Measurements from ENCODE around the gene KCNMA1. TPM values are rescaled to one million over a fixed set of nuclear protein-coding genes. Genes with fewer than 3 reads are reported as not detected.

The KCNMA1 gene
- total RNA-seq, 1 experiment from 2014 or later = 31.3 TPM

GRCh38 chr10:77611221-77611620 lies 26.4 kb downstream of the KCNMA1 start:
- Histone ChIP-seq H2AFZ (ENCODE audit: low read length) (no peak overlapping the region), H3K27me3 (ENCODE audit: low read length) (no peaks in the 10 kb centered on the region), H3K9ac (ENCODE audit: low read length) (no peak overlapping the region), H3K4me2 (ENCODE audit: low read depth, low read length, poor library complexity, severe bottlenecking) (no peak overlapping the region), H3K27ac (ENCODE audit: low read length) (no peak overlapping the region), H3K36me3 (ENCODE audit: insufficient read depth, low read length) (no peaks in the 10 kb centered on the region), H4K20me1 (ENCODE audit: insufficient read depth, low read depth, low read length) (no peaks in the 10 kb centered on the region), H3K9me3 (ENCODE audit: low read length) (no peaks in the 10 kb centered on the region), H3K4me1 (ENCODE audit: low read length) (peaks cover 65% of the 10 kb centered on the region), H3K79me2 (ENCODE audit: low read length) (no peaks in the 10 kb centered on the region), H3K4me3 (ENCODE audit: low read length) (no peak overlapping the region), H3K9me2 (replicated peaks; ENCODE audit: insufficient read depth, low read length) (no peaks in the 10 kb centered on the region)
- DNase-seq = no peak

- H3K79me2 ChIP-seq (ENCODE audit: low read length) = no peaks in the 10 kb centered on the region
These were observed 27.8 kb downstream of the KCNMA1 start for GRCh38 chr10:77609781-77610272.

GRCh38 chr10:77608281-77608680 lies 29.3 kb downstream of the KCNMA1 start:
- Histone ChIP-seq H3K4me3 (ENCODE audit: low read length) (no peak overlapping the region), H3K4me2 (ENCODE audit: low read depth, low read length, poor library complexity, severe bottlenecking) (no peak overlapping the region), H3K9me2 (replicated peaks; ENCODE audit: insufficient read depth, low read length) (no peaks in the 10 kb centered on the region), H3K27me3 (ENCODE audit: low read length) (no peaks in the 10 kb centered on the region), H3K27ac (ENCODE audit: low read length) (no peak overlapping the region), H4K20me1 (ENCODE audit: insufficient read depth, low read depth, low read length) (no peaks in the 10 kb centered on the region), H3K4me1 (ENCODE audit: low read length) (peaks cover 63% of the 10 kb centered on the region), H3K79me2 (ENCODE audit: low read length) (no peaks in the 10 kb centered on the region), H2AFZ (ENCODE audit: low read length) (no peak overlapping the region), H3K9ac (ENCODE audit: low read length) (no peak overlapping the region), H3K9me3 (ENCODE audit: low read length) (no peaks in the 10 kb centered on the region), H3K36me3 (ENCODE audit: insufficient read depth, low read length) (no peaks in the 10 kb centered on the region)
- DNase-seq = no peak

More at GRCh38 chr10:77609781-77610272, 27.8 kb downstream of the KCNMA1 start:
- Histone ChIP-seq H3K9me3 (ENCODE audit: low read length) (no peaks in the 10 kb centered on the region), H3K9ac (ENCODE audit: low read length) (0 out of 2 replicates have a peak overlapping the region, but pooled peaks have one; percentile 15), H3K4me2 (ENCODE audit: low read depth, low read length, poor library complexity, severe bottlenecking) (no peak overlapping the region), H3K27me3 (ENCODE audit: low read length) (no peaks in the 10 kb centered on the region), H2AFZ (ENCODE audit: low read length) (no peak overlapping the region), H4K20me1 (ENCODE audit: insufficient read depth, low read depth, low read length) (no peaks in the 10 kb centered on the region), H3K36me3 (ENCODE audit: insufficient read depth, low read length) (no peaks in the 10 kb centered on the region), H3K9me2 (replicated peaks; ENCODE audit: insufficient read depth, low read length) (no peaks in the 10 kb centered on the region), H3K27ac (ENCODE audit: low read length) (no peak overlapping the region), H3K4me3 (ENCODE audit: low read length) (no peak overlapping the region), H3K4me1 (ENCODE audit: low read length) (peaks cover 63% of the 10 kb centered on the region)
- DNase-seq = no peak

- Histone ChIP-seq H3K4me2 (ENCODE audit: low read depth, low read length, poor library complexity, severe bottlenecking) (no peak overlapping the region), H3K9ac (ENCODE audit: low read length) (no peak overlapping the region), H2AFZ (ENCODE audit: low read length) (no peak overlapping the region), H3K9me3 (ENCODE audit: low read length) (no peaks in the 10 kb centered on the region), H3K27ac (ENCODE audit: low read length) (no peak overlapping the region), H3K79me2 (ENCODE audit: low read length) (no peaks in the 10 kb centered on the region), H3K4me3 (ENCODE audit: low read length) (no peak overlapping the region), H3K9me2 (replicated peaks; ENCODE audit: insufficient read depth, low read length) (no peaks in the 10 kb centered on the region), H3K36me3 (ENCODE audit: insufficient read depth, low read length) (no peaks in the 10 kb centered on the region), H4K20me1 (ENCODE audit: insufficient read depth, low read depth, low read length) (no peaks in the 10 kb centered on the region), H3K4me1 (ENCODE audit: low read length) (peaks cover 63% of the 10 kb centered on the region), H3K27me3 (ENCODE audit: low read length) (no peaks in the 10 kb centered on the region)
- peak; percentile 70 for DNase-seq
These were observed 30.9 kb downstream of the KCNMA1 start for GRCh38 chr10:77606751-77607150.

- H3K4me2 ChIP-seq (ENCODE audit: low read depth, low read length, poor library complexity, severe bottlenecking) = no peak overlapping the region
- no peaks in the 10 kb centered on the region for H3K79me2 ChIP-seq (ENCODE audit: low read length)
- no peak overlapping the region for H3K9ac ChIP-seq (ENCODE audit: low read length)
- H3K9me3 ChIP-seq (ENCODE audit: low read length) = no peaks in the 10 kb centered on the region
- no peaks in the 10 kb centered on the region for H3K36me3 ChIP-seq (ENCODE audit: insufficient read depth, low read length)
- DNase-seq = no peak
- no peaks in the 10 kb centered on the region for H3K27me3 ChIP-seq (ENCODE audit: low read length)
- H3K9me2 ChIP-seq (replicated peaks; ENCODE audit: insufficient read depth, low read length) = no peaks in the 10 kb centered on the region
- peaks cover 59% of the 10 kb centered on the region for H3K4me1 ChIP-seq (ENCODE audit: low read length)
- no peak overlapping the region for H3K4me3 ChIP-seq (ENCODE audit: low read length)
- H4K20me1 ChIP-seq (ENCODE audit: insufficient read depth, low read depth, low read length) = no peaks in the 10 kb centered on the region
- no peak overlapping the region for H3K27ac ChIP-seq (ENCODE audit: low read length)
- H2AFZ ChIP-seq (ENCODE audit: low read length) = no peak overlapping the region
These were observed 32.1 kb downstream of the KCNMA1 start for GRCh38 chr10:77605466-77605865.

GRCh38 chr10:77604941-77605351 lies 32.7 kb downstream of the KCNMA1 start:
- no peak overlapping the region for H2AFZ ChIP-seq (ENCODE audit: low read length)
- H4K20me1 ChIP-seq (ENCODE audit: insufficient read depth, low read depth, low read length) = no peaks in the 10 kb centered on the region
- no peak overlapping the region for H3K4me2 ChIP-seq (ENCODE audit: low read depth, low read length, poor library complexity, severe bottlenecking)
- H3K4me1 ChIP-seq (ENCODE audit: low read length) = peaks cover 55% of the 10 kb centered on the region
- no peaks in the 10 kb centered on the region for H3K9me2 ChIP-seq (replicated peaks; ENCODE audit: insufficient read depth, low read length)
- H3K27me3 ChIP-seq (ENCODE audit: low read length) = no peaks in the 10 kb centered on the region
- H3K27ac ChIP-seq (ENCODE audit: low read length) = no peak overlapping the region
- H3K36me3 ChIP-seq (ENCODE audit: insufficient read depth, low read length) = no peaks in the 10 kb centered on the region
- H3K9me3 ChIP-seq (ENCODE audit: low read length) = no peaks in the 10 kb centered on the region
- H3K9ac ChIP-seq (ENCODE audit: low read length) = no peak overlapping the region
- H3K4me3 ChIP-seq (ENCODE audit: low read length) = no peak overlapping the region
- DNase-seq = no peak
- H3K79me2 ChIP-seq (ENCODE audit: low read length) = no peaks in the 10 kb centered on the region

- no peaks in the 10 kb centered on the region for H3K27me3 ChIP-seq (ENCODE audit: low read length)
- peak overlapping the region; percentile 53 for H3K27ac ChIP-seq (ENCODE audit: low read length)
- no peak overlapping the region for H3K4me3 ChIP-seq (ENCODE audit: low read length)
- no peaks in the 10 kb centered on the region for H3K9me3 ChIP-seq (ENCODE audit: low read length)
- H4K20me1 ChIP-seq (ENCODE audit: insufficient read depth, low read depth, low read length) = no peaks in the 10 kb centered on the region
- no peak for DNase-seq
- no peaks in the 10 kb centered on the region for H3K9me2 ChIP-seq (replicated peaks; ENCODE audit: insufficient read depth, low read length)
- H3K4me2 ChIP-seq (ENCODE audit: low read depth, low read length, poor library complexity, severe bottlenecking) = peak overlapping the region; percentile 59
- no peaks in the 10 kb centered on the region for H3K36me3 ChIP-seq (ENCODE audit: insufficient read depth, low read length)
- H3K4me1 ChIP-seq (ENCODE audit: low read length) = peaks cover 47% of the 10 kb centered on the region
- no peaks in the 10 kb centered on the region for H3K79me2 ChIP-seq (ENCODE audit: low read length)
- peak overlapping the region; percentile 55 for H3K9ac ChIP-seq (ENCODE audit: low read length)
- H2AFZ ChIP-seq (ENCODE audit: low read length) = no peak overlapping the region
These were observed 33.5 kb downstream of the KCNMA1 start for GRCh38 chr10:77604063-77604462.

- H3K4me2 ChIP-seq (ENCODE audit: low read depth, low read length, poor library complexity, severe bottlenecking) = peak overlapping the region; percentile 59
These were observed 34.1 kb downstream of the KCNMA1 start for GRCh38 chr10:77603534-77603927.

More at GRCh38 chr10:77603534-77603927, 34.1 kb downstream of the KCNMA1 start:
- Histone ChIP-seq H3K79me2 (ENCODE audit: low read length) (no peaks in the 10 kb centered on the region), H4K20me1 (ENCODE audit: insufficient read depth, low read depth, low read length) (no peaks in the 10 kb centered on the region), H3K4me1 (ENCODE audit: low read length) (peaks cover 47% of the 10 kb centered on the region), H3K27ac (ENCODE audit: low read length) (peak overlapping the region; percentile 53), H3K4me3 (ENCODE audit: low read length) (peak overlapping the region; percentile 45; the same call in 1 of the 2 replicates), H3K9me2 (replicated peaks; ENCODE audit: insufficient read depth, low read length) (no peaks in the 10 kb centered on the region), H3K9ac (ENCODE audit: low read length) (peak overlapping the region; percentile 55), H3K36me3 (ENCODE audit: insufficient read depth, low read length) (no peaks in the 10 kb centered on the region), H3K9me3 (ENCODE audit: low read length) (no peaks in the 10 kb centered on the region), H2AFZ (ENCODE audit: low read length) (no peak overlapping the region), H3K27me3 (ENCODE audit: low read length) (no peaks in the 10 kb centered on the region)
- peak; percentile 75 for DNase-seq
